ENCODE measurements around the gene EGLN3. TPM values are rescaled to one million over a fixed set of nuclear protein-coding genes. Genes with fewer than 3 reads are reported as not detected.

Gene EGLN3
- total RNA-seq, 1 experiment from 2014 or later, result 3.2 TPM

GRCh38 chr14:33894339-33894738, 56.5 kb downstream of the EGLN3 start:
- intact Hi-C loops (cut with micrococcal nuclease), result no loop called here
- ChIA-PET POLR2A (ENCODE audit: unreplicated experiment) (no interaction called here), CTCF (no interaction called here)
- Histone ChIP-seq H3F3A (ENCODE audit: low read length, unreplicated experiment) (no peaks in the 10 kb centered on the region), H3K36me3 (ENCODE audit: low read depth, low read length) (no peaks in the 10 kb centered on the region), H3K9me3 (ENCODE audit: low read length) (no peaks in the 10 kb centered on the region), H3K79me2 (ENCODE audit: low read length) (no peaks in the 10 kb centered on the region), H2AFZ (ENCODE audit: low read length) (no peak overlapping the region), H3K9ac (ENCODE audit: low read length) (no peak overlapping the region), H3K4me2 (ENCODE audit: low read length) (no peak overlapping the region), H3K27ac (ENCODE audit: low read length) (no peak overlapping the region), H4K20me1 (ENCODE audit: low read length) (no peaks in the 10 kb centered on the region), H3K4me3 (ENCODE audit: low read length) (no peak overlapping the region), H3K27me3 (ENCODE audit: low read length) (0 out of 2 replicates have a peak, but pooled peaks cover 4% of the 10 kb centered on the region), H3K4me1 (ENCODE audit: insufficient read depth, low read length) (no peaks in the 10 kb centered on the region), H3K9me2 (replicated peaks; ENCODE audit: low read length) (no peaks in the 10 kb centered on the region)
- TF ChIP-seq CTCF (conservative IDR thresholded peaks at IDR 0.05; ENCODE audit: low read depth, low read length) (no peak), EZH2 (IDR thresholded peaks at IDR 0.05; ENCODE audit: low read length, unreplicated experiment) (no peak), EZH2phosphoT487 (IDR thresholded peaks at IDR 0.05; ENCODE audit: borderline replicate concordance, low read length) (no peak)
- ATAC-seq (no peak), DNase-seq (no peak)
- no TSS peak for BruUV-seq (replicated peaks)

- no peak overlapping the region for H3K4me2 ChIP-seq (ENCODE audit: low read length)
- H3K36me3 ChIP-seq (ENCODE audit: low read depth, low read length), result no peaks in the 10 kb centered on the region
- intact Hi-C loops (cut with micrococcal nuclease), result no loop called here
- no peak for DNase-seq
- CTCF ChIA-PET, result no interaction called here
- H3K79me2 ChIP-seq (ENCODE audit: low read length), result no peaks in the 10 kb centered on the region
- no peak overlapping the region for H3K27ac ChIP-seq (ENCODE audit: low read length)
- H3K27me3 ChIP-seq (ENCODE audit: low read length), result no peaks in the 10 kb centered on the region
- H3K9ac ChIP-seq (ENCODE audit: low read length), result no peak overlapping the region
- H2AFZ ChIP-seq (ENCODE audit: low read length), result no peak overlapping the region
- H4K20me1 ChIP-seq (ENCODE audit: low read length), result no peaks in the 10 kb centered on the region
- no TSS peak for BruUV-seq (replicated peaks)
- H3F3A ChIP-seq (ENCODE audit: low read length, unreplicated experiment), result no peaks in the 10 kb centered on the region
- H3K9me2 ChIP-seq (replicated peaks; ENCODE audit: low read length), result no peaks in the 10 kb centered on the region
- POLR2A ChIA-PET (ENCODE audit: unreplicated experiment), result no interaction called here
- no peak for ATAC-seq
- no peak overlapping the region for H3K4me3 ChIP-seq (ENCODE audit: low read length)
- no peak for TF ChIP-seq EZH2 (IDR thresholded peaks at IDR 0.05; ENCODE audit: low read length, unreplicated experiment)
- TF ChIP-seq EZH2phosphoT487 (IDR thresholded peaks at IDR 0.05; ENCODE audit: borderline replicate concordance, low read length), result no peak
- no peak for TF ChIP-seq CTCF (conservative IDR thresholded peaks at IDR 0.05; ENCODE audit: low read depth, low read length)
- no peaks in the 10 kb centered on the region for H3K4me1 ChIP-seq (ENCODE audit: insufficient read depth, low read length)
- no peaks in the 10 kb centered on the region for H3K9me3 ChIP-seq (ENCODE audit: low read length)
Measured at GRCh38 chr14:33891700-33892099, 59.2 kb downstream of the EGLN3 start.

- no peak overlapping the region for H3K4me3 ChIP-seq (ENCODE audit: low read length)
- no peaks in the 10 kb centered on the region for H3K9me3 ChIP-seq (ENCODE audit: low read length)
- H3K4me1 ChIP-seq (ENCODE audit: insufficient read depth, low read length), result 0 out of 2 replicates have a peak, but pooled peaks cover 4% of the 10 kb centered on the region
- ChIA-PET CTCF (no interaction called here), POLR2A (ENCODE audit: unreplicated experiment) (no interaction called here)
- TF ChIP-seq EZH2phosphoT487 (IDR thresholded peaks at IDR 0.05; ENCODE audit: borderline replicate concordance, low read length) (no peak), CTCF (conservative IDR thresholded peaks at IDR 0.05; ENCODE audit: low read depth, low read length) (no peak), EZH2 (IDR thresholded peaks at IDR 0.05; ENCODE audit: low read length, unreplicated experiment) (no peak)
- BruUV-seq (replicated peaks), result no TSS peak
- H3K27ac ChIP-seq (ENCODE audit: low read length), result no peak overlapping the region
- H3K4me2 ChIP-seq (ENCODE audit: low read length), result no peak overlapping the region
- H3K79me2 ChIP-seq (ENCODE audit: low read length), result no peaks in the 10 kb centered on the region
- H3K9ac ChIP-seq (ENCODE audit: low read length), result no peak overlapping the region
- H3K9me2 ChIP-seq (replicated peaks; ENCODE audit: low read length), result no peaks in the 10 kb centered on the region
- no peaks in the 10 kb centered on the region for H3K27me3 ChIP-seq (ENCODE audit: low read length)
- no peaks in the 10 kb centered on the region for H3F3A ChIP-seq (ENCODE audit: low read length, unreplicated experiment)
- DNase-seq, result no peak
- no peaks in the 10 kb centered on the region for H4K20me1 ChIP-seq (ENCODE audit: low read length)
- no peak overlapping the region for H2AFZ ChIP-seq (ENCODE audit: low read length)
- no peak for ATAC-seq
- H3K36me3 ChIP-seq (ENCODE audit: low read depth, low read length), result no peaks in the 10 kb centered on the region
- intact Hi-C loops (cut with micrococcal nuclease), result no loop called here
Measured at GRCh38 chr14:33884916-33885315, 66.0 kb downstream of the EGLN3 start.

Data from PC-3 (cell line).